Liver (tissue), 9 donors: ENCODE results near the gene BIK. TPM values are rescaled to one million over a fixed set of nuclear protein-coding genes. Genes with fewer than 3 reads are reported as not detected.

Source experiments
- DNase-seq: peaks from one replicate; pipeline ENCODE4 v3.0.0-alpha.2; 2017; ENCODE audit warnings: low spot score
- H3K27ac ChIP-seq, 2 donors: one replicate each; pipeline ENCODE4 v1.7.0; 2013; ENCODE audit warnings: inconsistent platforms in 2 of 2, low read length in 2 of 2, control low read depth in 1 of 2, low read depth in 1 of 2, mild to moderate bottlenecking in 1 of 2
- H3K27me3 ChIP-seq, 4 donors: one replicate each; pipeline versions ENCODE4 v1.6.1 to v1.7.0; 2013; ENCODE audit warnings: low read length in 3 of 4, inconsistent platforms in 1 of 4, mild to moderate bottlenecking in 1 of 4, moderate library complexity in 1 of 4; ENCODE audit not compliant: control insufficient read depth in 4 of 4, insufficient read depth in 4 of 4
- H3K36me3 ChIP-seq, 4 donors: one replicate each; pipeline versions ENCODE4 v1.6.1 to v1.7.0; 2013; ENCODE audit warnings: low read length in 3 of 4, mild to moderate bottlenecking in 3 of 4, low read depth in 1 of 4, moderate library complexity in 1 of 4; ENCODE audit not compliant: control insufficient read depth in 4 of 4, insufficient read depth in 3 of 4
- H3K4me1 ChIP-seq, 4 donors: one replicate each; pipeline versions ENCODE4 v1.6.1 to v1.7.0; 2013; ENCODE audit warnings: low read length in 3 of 4, mild to moderate bottlenecking in 3 of 4, moderate library complexity in 1 of 4; ENCODE audit not compliant: control insufficient read depth in 4 of 4, insufficient read depth in 4 of 4
- H3K4me3 ChIP-seq, 3 donors: one replicate each; pipeline versions ENCODE4 v1.6.1 to v1.7.0; 2013; ENCODE audit warnings: low read length in 3 of 3, control low read depth in 1 of 3, low read depth in 1 of 3, mild to moderate bottlenecking in 1 of 3
- H3K9ac ChIP-seq, 2 donors: one replicate each; pipeline ENCODE4 v1.7.0; 2013; ENCODE audit warnings: low read length in 2 of 2, mild to moderate bottlenecking in 2 of 2, moderate library complexity in 2 of 2, control low read depth in 1 of 2, low read depth in 1 of 2
- H3K9me3 ChIP-seq, 4 donors: one replicate each; pipeline versions ENCODE4 v1.6.1 to v1.7.0; 2013; ENCODE audit warnings: low read length in 3 of 4; ENCODE audit not compliant: control insufficient read depth in 4 of 4
- EGR1 ChIP-seq, 2 donors: IDR thresholded peaks; 2 replicates each; pipeline ENCODE4 v1.6.1; 2016 to 2018; ENCODE audit warnings: antibody characterized with exemption in 2 of 2, low read depth in 2 of 2
- FOXA1 ChIP-seq: IDR thresholded peaks from 2 replicates; pipeline ENCODE4 v1.6.1; 2016; ENCODE audit warnings: antibody characterized with exemption
- HNF4A ChIP-seq, 2 donors: conservative IDR thresholded peaks; 2 replicates each; pipeline ENCODE4 v1.6.1; 2016; ENCODE audit warnings: antibody characterized with exemption in 2 of 2, mild to moderate bottlenecking in 2 of 2
- HNF4G ChIP-seq: IDR thresholded peaks from 2 replicates; pipeline ENCODE4 v1.6.1; 2016; ENCODE audit warnings: antibody characterized with exemption
- JUND ChIP-seq, 2 donors: IDR thresholded peaks; 2 replicates each; pipeline ENCODE4 v1.6.1; 2016; ENCODE audit warnings: antibody characterized with exemption in 2 of 2
- NR2F2 ChIP-seq: IDR thresholded peaks from 2 replicates; pipeline ENCODE4 v1.6.1; 2016; ENCODE audit warnings: antibody characterized with exemption
- RAD21 ChIP-seq, 2 donors: IDR thresholded peaks; 2 replicates each; pipeline ENCODE4 v1.6.1; 2016; ENCODE audit warnings: antibody characterized with exemption in 2 of 2, mild to moderate bottlenecking in 2 of 2
- REST ChIP-seq: IDR thresholded peaks from 2 replicates; pipeline ENCODE4 v1.6.1; 2016; ENCODE audit warnings: antibody characterized with exemption, mild to moderate bottlenecking
- RXRA ChIP-seq, 2 donors: IDR thresholded peaks; 2 replicates each; pipeline ENCODE4 v1.6.1; 2017 to 2018; ENCODE audit warnings: antibody characterized with exemption in 2 of 2, mild to moderate bottlenecking in 1 of 2
- SP1 ChIP-seq: IDR thresholded peaks from 2 replicates; pipeline ENCODE4 v1.6.1; 2018; ENCODE audit warnings: antibody characterized with exemption, mild to moderate bottlenecking
- TAF1 ChIP-seq: conservative IDR thresholded peaks from 2 replicates; pipeline ENCODE4 v1.6.1; 2016; ENCODE audit warnings: antibody characterized with exemption, mild to moderate bottlenecking
- YY1 ChIP-seq: IDR thresholded peaks from 2 replicates; pipeline ENCODE4 v1.6.1; 2016; ENCODE audit warnings: antibody characterized with exemption, mild to moderate bottlenecking
- WGBS: extraction: QIAGEN DNeasy Blood & Tissue Kit; methylation state at CpG from one replicate; pipeline ENCODE4 v1.1.7; 2013; 5-methylcytosine and 5-hydroxymethylcytosine counted together
- polyA plus RNA-seq, 2 donors: library from polyadenylated mRNA; stranded (reverse) in 1 of 2; unstranded in 1 of 2; fragments of 200-250 nt in 1 of 2; fragments of >200 nt in 1 of 2; fragmentation: Nextera tagmentation in 1 of 2; extraction: Ambion mirVana in 1 of 2; gene quantifications; one replicate each; pipeline versions ENCODE4 v1.2.1 to v1.2.3, GENCODE V29; 2013 to 2015
- total RNA-seq, 2 donors: library from RNA; depleted of rRNA; stranded (reverse); fragments of >200 nt; gene quantifications; one replicate each; pipeline ENCODE4 v1.2.3, GENCODE V29; 2014
- TF ChIP-seq, protein P1 (sequence below): IDR thresholded peaks from 2 replicates; pipeline ENCODE4 v1.6.1; 2016; ENCODE audit warnings: antibody characterized with exemption
- TF ChIP-seq, protein P2 (sequence below): IDR thresholded peaks from 2 replicates; pipeline ENCODE4 v1.6.1; 2016; ENCODE audit warnings: antibody characterized with exemption
- TF ChIP-seq, protein P3 (sequence below): fragments of 150-350 bp; IDR thresholded peaks from 2 replicates; pipeline ENCODE4 v1.5.1; 2017; ENCODE audit warnings: improper control_type of control experiment, low read depth, low read length; ENCODE audit not compliant: missing input control
- TF ChIP-seq, protein P4 (sequence below): IDR thresholded peaks from 2 replicates; pipeline ENCODE4 v1.6.1; 2016; ENCODE audit warnings: antibody characterized with exemption
- donor health status: healthy.
- donor health status: healthy.
- donor health status: healthy.
- donor health status: healthy.
- donor health status: healthy.

The BIK gene
- total and polyA plus RNA-seq, 4 donors: 0.23 to 0.89 (median 0.33) TPM; not detected in 1

- no peak for TF ChIP-seq FOXA1
These were observed 18.5 kb upstream of the BIK start (continued) for GRCh38 chr22:43092085-43092484.

DNA sequence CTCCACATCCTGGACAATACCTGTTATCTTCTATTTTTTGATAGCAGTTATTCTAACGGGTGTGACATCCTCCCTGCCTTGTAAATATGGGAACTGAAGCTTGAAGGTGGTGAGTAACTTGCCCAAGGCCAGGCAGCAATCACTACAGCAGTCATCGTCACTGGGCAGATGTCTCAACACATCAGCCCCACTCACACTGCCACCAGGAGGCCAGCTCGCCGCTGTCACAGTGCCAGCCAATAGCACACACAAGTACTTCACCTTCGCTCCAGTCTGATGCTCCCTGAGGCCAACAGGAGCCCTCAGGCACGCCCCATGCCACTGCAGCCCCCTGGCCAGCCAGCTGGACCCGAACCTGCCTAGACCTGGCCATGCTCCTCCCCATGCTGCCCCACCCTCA is 16.5 kb upstream of the BIK start:
- Histone ChIP-seq H3K36me3 (no peaks in the 10 kb centered on the region), H3K27ac (no peak overlapping the region), H3K9me3 (peaks cover 0 to 4% (median 1%) of the 10 kb centered on the region in 4 donors), H3K4me1 (peaks cover 0 to 4% (median 2%) of the 10 kb centered on the region in 4 donors), H3K4me3 (no peak overlapping the region), H3K9ac (no peak overlapping the region), H3K27me3 (no peaks in the 10 kb centered on the region)
- WGBS: 48% methylated on average over 7 of the region's 7 CpGs
- TF ChIP-seq YY1 (no peak), HNF4A (conservative IDR thresholded peaks at IDR 0.05) (no peak), FOXA1 (no peak), SP1 (no peak), JUND (IDR thresholded peaks at IDR 0.05) (no peak)
- TF ChIP-seq, protein P1, sequence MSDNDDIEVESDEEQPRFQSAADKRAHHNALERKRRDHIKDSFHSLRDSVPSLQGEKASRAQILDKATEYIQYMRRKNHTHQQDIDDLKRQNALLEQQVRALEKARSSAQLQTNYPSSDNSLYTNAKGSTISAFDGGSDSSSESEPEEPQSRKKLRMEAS: no peak
- TF ChIP-seq, protein P2, sequence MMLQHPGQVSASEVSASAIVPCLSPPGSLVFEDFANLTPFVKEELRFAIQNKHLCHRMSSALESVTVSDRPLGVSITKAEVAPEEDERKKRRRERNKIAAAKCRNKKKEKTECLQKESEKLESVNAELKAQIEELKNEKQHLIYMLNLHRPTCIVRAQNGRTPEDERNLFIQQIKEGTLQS: no peak
- TF ChIP-seq, protein P3, sequence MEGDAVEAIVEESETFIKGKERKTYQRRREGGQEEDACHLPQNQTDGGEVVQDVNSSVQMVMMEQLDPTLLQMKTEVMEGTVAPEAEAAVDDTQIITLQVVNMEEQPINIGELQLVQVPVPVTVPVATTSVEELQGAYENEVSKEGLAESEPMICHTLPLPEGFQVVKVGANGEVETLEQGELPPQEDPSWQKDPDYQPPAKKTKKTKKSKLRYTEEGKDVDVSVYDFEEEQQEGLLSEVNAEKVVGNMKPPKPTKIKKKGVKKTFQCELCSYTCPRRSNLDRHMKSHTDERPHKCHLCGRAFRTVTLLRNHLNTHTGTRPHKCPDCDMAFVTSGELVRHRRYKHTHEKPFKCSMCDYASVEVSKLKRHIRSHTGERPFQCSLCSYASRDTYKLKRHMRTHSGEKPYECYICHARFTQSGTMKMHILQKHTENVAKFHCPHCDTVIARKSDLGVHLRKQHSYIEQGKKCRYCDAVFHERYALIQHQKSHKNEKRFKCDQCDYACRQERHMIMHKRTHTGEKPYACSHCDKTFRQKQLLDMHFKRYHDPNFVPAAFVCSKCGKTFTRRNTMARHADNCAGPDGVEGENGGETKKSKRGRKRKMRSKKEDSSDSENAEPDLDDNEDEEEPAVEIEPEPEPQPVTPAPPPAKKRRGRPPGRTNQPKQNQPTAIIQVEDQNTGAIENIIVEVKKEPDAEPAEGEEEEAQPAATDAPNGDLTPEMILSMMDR: no peak
- no peak for DNase-seq

- no peak for TF ChIP-seq HNF4A (conservative IDR thresholded peaks at IDR 0.05)
- TF ChIP-seq, protein P1: no peak
- no peak for TF ChIP-seq NR2F2
- TF ChIP-seq HNF4G: no peak
- TF ChIP-seq RAD21 (IDR thresholded peaks at IDR 0.05): no peak
- TF ChIP-seq YY1: no peak
- no peak for TF ChIP-seq TAF1
- no peak for TF ChIP-seq JUND (IDR thresholded peaks at IDR 0.05)
- TF ChIP-seq, protein P4, sequence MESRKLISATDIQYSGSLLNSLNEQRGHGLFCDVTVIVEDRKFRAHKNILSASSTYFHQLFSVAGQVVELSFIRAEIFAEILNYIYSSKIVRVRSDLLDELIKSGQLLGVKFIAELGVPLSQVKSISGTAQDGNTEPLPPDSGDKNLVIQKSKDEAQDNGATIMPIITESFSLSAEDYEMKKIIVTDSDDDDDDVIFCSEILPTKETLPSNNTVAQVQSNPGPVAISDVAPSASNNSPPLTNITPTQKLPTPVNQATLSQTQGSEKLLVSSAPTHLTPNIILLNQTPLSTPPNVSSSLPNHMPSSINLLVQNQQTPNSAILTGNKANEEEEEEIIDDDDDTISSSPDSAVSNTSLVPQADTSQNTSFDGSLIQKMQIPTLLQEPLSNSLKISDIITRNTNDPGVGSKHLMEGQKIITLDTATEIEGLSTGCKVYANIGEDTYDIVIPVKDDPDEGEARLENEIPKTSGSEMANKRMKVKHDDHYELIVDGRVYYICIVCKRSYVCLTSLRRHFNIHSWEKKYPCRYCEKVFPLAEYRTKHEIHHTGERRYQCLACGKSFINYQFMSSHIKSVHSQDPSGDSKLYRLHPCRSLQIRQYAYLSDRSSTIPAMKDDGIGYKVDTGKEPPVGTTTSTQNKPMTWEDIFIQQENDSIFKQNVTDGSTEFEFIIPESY: no peak
- TF ChIP-seq EGR1 (IDR thresholded peaks at IDR 0.05; ENCODE audit: low read depth in 2 of 2): no peak
- TF ChIP-seq, protein P2: no peak
- TF ChIP-seq RXRA (IDR thresholded peaks at IDR 0.05): no peak
- TF ChIP-seq REST: no peak
- no peak for DNase-seq
- 78% methylated on average over 4 of the region's 4 CpGs for WGBS
- Histone ChIP-seq H3K9me3 (peaks cover 0 to 4% (median 1%) of the 10 kb centered on the region in 4 donors), H3K27ac (no peak overlapping the region), H3K27me3 (no peaks in the 10 kb centered on the region), H3K9ac (no peak overlapping the region), H3K4me1 (peaks cover 0 to under 1% (median 0%) of the 10 kb centered on the region in 4 donors), H3K4me3 (no peak overlapping the region), H3K36me3 (no peaks in the 10 kb centered on the region)
These were observed 16.0 kb upstream of the BIK start for GRCh38 chr22:43094551-43094950.
